ENCODE data around the gene CNGB1.

DNA sequence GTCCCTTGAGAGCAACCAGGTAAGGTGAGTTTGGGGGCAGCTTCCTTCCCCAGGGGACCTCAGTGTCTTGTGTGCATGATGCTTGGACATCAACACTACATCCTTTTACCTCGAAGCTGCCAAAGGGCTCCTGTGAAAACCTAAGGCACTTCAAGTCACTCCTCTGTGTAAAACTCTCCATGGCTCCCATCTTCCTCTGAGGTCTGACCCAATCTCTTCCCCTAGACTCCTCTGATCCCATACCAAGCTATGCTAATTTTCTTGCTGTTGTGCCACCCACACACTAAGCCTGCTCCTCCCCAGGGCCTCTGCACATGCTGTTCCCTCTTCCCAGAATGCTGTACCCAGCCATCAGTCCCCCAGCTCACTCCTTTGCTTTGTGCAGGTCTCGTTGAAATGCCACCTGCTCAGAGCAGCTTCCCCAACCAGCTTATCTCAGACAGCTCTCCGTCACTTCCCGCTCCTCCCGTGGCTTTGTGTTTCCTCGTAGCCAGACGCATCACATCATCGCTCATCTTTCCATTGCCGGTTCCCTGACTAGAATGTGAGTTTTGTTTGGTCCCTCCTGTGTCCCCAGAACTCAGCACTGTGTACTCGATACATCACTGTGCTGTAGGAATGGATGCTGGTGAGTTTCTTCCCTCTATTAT is 78.4 kb downstream of the CNGB1 start:
- TF ChIP-seq EZH2 (IDR thresholded peaks at IDR 0.05; ENCODE audit: borderline replicate concordance, low read length) = no peak
- TF ChIP-seq, protein P1, sequence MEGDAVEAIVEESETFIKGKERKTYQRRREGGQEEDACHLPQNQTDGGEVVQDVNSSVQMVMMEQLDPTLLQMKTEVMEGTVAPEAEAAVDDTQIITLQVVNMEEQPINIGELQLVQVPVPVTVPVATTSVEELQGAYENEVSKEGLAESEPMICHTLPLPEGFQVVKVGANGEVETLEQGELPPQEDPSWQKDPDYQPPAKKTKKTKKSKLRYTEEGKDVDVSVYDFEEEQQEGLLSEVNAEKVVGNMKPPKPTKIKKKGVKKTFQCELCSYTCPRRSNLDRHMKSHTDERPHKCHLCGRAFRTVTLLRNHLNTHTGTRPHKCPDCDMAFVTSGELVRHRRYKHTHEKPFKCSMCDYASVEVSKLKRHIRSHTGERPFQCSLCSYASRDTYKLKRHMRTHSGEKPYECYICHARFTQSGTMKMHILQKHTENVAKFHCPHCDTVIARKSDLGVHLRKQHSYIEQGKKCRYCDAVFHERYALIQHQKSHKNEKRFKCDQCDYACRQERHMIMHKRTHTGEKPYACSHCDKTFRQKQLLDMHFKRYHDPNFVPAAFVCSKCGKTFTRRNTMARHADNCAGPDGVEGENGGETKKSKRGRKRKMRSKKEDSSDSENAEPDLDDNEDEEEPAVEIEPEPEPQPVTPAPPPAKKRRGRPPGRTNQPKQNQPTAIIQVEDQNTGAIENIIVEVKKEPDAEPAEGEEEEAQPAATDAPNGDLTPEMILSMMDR (conservative IDR thresholded peaks at IDR 0.05 in 1 of 2, IDR thresholded peaks at IDR 0.05 in 1 of 2; ENCODE audit: extremely low read depth in 1 of 2, insufficient read depth in 1 of 2, low read depth in 1 of 2, low read length in 2 of 2) = no peak

Measured in mammary epithelial cell (primary cell).